Erythroblast (primary cell): ENCODE data around the gene HHIPL2.

ENCODE experiments used
- GATA1 ChIP-seq: IDR thresholded peaks from 2 replicates; pipeline ENCODE4 v1.6.1; 2011; ENCODE audit warnings: low read depth, mild to moderate bottlenecking, control low read depth, low read length, moderate library complexity
- POLR2A ChIP-seq: IDR thresholded peaks from 2 replicates; pipeline ENCODE4 v1.6.1; 2011; ENCODE audit warnings: mild to moderate bottlenecking, low read length

DNA sequence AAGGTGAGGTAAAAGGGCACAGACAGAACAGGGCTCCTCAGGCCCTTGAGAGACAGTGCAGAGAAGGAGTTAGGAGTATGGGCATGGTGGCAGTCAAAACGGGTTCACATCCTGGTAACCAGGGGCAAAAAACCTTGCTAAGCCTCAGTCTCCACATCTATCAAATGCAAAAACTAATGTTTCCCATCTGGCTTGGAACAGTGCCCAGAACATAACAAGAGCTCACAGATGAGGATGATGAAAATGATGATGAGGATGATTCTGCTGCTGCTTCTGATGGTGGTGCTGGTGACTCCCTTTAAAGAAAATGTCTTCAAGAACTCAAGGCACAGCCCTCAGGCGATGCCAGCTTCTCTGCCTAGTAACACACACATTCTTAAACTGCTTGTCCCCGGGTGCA, 24.1 kb downstream of the HHIPL2 start:
- no peak for TF ChIP-seq POLR2A
- no peak for TF ChIP-seq GATA1
